HG02763 (cell line): ENCODE measurements around the gene FGD4.
"Not testable (repeated sequence)": the region's sequence is repeated elsewhere in the genome, so short reads cannot be mapped to it uniquely, and the experiment has no call there.

Source experiments
- ATAC-seq: cut with Tn5 transposase; IDR thresholded peaks from one replicate; pipeline ENCODE4 v1.9.1; 2021; ENCODE audit warnings: mild to moderate bottlenecking, moderate library complexity; ENCODE audit not compliant: unreplicated experiment

Gene FGD4

DNA sequence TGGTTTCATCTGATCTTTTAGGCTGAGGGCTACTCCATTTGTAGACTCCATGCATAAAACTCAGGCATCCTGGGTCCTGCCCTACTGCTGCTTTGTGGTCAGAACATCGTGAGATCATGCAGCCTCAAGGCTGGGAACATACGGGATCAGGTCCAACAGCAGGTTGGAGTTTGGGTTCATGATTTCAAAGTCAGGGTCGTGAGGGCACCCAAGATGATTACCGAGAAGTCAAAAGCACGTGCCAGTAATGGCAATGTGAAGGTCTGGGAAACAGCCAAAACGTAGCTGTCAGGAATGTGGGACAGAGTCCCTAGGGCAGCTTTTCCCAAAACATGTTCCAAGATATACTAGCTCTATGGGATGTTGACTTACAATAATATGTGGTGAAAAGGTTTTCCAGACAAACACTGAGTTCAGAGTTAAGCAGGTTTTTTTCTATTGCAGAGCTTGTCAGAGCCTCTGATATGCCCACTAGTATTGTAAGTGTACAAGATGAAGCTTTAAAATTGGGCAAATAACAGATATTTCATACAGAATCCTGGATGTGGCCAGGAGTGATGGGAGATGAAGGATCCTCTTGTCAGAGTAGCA is 149.4 kb downstream of the FGD4 start:
- ATAC-seq: no peak

DNA sequence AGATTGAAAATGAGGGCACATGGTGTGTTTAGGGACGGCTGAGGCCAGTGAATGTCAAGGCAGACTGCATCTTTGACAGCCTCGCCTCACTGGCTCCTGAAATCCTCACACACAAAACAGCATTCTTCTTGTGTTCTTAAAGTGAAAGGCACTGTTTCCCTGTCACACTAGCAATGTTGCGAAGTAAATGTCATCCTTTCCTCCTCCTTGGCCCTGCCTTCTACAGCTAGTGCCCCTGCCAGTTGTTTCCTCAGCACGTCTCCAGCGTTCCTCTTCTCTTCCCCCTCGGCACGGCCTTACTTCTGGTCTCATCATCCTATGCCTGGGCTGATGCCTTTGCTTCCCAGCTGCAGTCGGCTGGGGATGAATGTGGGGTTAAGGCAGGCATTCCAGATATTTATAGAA is 150.3 kb downstream of the FGD4 start:
- ATAC-seq: no peak

DNA sequence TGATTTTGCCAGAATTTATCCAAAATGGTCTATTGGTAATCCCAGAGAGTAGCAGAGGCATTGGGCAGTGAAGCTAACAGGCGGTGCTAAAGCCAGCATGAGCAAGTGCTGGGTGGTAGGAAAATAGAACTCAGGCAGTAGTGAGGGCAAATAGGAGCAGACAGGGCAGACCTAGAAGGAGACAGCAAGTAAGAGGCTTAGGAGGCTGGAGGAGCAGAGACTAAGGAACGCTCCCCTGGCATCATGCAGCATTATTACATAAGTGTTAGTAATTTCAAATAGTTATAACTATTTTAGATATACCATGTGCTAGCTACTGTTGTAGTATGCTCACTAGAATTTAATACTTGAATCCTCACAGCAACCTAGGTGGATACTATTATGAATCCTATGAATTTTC is 151.7 kb downstream of the FGD4 start:
- no peak for ATAC-seq

DNA sequence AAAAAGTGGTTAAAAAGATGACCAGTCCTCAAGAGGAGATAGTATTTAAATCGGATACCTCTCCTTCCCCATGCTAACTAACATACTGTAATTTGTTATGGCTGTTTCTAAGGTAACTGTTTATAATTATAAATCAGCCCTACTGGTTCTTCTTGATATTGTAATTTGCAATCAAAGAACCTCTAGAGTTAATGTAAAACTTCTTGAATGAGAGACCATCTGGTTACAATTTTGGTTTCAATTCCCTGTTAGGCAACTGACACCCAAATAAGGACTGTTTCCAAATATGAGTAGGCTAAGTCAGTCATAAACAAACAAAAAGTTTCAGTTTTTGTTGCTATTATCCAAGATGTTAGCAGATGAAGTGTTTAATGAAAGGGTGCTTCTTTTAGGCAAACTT is 159.5 kb downstream of the FGD4 start:
- peak; percentile 99 for ATAC-seq

DNA sequence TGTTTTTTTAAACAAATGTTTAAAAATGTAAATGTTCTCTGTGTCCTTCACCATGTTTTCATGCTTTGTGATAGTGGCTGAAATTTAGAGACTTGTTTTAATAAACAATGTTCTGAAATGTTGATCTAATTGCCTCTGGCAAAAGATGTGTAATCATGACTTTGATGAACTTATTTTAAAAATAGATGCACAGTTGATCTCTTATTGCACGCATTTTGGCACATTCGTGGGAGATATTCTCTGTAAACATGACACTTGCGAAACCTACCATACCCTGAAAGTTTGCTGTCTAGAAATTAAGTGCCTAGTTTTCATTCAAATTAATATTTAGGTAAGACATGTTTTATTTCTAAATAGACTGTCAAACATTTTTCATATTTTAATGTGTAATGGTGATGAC is 160.1 kb downstream of the FGD4 start:
- no peak for ATAC-seq

DNA sequence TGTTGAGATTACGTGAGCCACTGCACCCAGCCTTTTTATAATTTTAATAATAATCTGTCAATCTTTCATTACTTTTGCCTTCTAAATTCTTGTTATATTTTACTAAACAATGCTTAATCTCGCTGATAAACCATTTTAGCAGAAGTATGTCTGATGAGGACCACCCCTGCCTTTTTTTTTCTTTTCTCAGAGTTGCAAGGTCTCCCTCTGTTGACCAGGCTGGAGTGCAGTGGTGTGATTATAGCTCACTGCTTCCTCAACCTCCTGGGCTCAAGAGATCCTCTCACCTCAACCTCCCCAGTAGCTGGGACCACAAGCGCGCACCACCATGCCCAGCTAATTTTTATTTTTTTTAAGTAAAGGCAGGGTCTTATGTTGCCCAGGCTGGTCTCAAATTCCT is 161.2 kb downstream of the FGD4 start:
- ATAC-seq: no peak

DNA sequence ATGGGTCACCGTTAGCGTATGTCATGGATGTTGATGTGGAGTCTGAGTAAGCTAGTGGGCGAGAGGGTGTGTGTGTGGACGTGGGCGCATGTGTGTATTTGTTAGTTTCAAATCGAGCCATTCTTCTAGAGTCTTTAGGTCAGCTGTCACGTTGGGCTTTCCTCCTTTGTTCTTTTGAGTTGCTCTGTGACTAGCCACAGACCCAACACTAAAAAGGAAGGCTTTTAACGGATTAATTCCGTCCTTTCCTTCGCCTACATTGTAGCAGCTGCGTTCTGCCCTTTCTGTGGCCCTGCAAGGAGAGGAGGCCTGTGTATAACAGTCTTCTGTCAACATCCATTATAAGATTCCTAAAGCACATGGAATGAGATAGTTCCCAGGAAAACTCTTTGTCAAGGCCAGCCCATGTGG is 162.6 kb downstream of the FGD4 start:
- no peak for ATAC-seq

DNA sequence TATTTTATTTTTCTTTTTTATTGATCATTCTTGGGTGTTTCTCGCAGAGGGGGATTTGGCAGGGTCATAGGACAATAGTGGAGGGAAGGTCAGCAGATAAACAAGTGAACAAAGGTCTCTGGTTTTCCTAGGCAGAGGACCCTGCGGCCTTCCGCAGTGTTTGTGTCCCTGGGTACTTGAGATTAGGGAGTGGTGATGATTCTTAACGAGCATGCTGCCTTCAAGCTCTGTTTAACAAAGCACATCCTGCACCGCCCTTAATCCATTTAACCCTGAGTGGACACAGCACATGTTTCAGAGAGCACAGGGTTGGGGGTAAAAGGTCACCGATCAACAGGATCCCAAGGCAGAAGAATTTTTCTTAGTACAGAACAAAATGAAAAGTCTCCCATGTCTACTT is 163.1 kb downstream of the FGD4 start:
- not testable (repeated sequence) for ATAC-seq

DNA sequence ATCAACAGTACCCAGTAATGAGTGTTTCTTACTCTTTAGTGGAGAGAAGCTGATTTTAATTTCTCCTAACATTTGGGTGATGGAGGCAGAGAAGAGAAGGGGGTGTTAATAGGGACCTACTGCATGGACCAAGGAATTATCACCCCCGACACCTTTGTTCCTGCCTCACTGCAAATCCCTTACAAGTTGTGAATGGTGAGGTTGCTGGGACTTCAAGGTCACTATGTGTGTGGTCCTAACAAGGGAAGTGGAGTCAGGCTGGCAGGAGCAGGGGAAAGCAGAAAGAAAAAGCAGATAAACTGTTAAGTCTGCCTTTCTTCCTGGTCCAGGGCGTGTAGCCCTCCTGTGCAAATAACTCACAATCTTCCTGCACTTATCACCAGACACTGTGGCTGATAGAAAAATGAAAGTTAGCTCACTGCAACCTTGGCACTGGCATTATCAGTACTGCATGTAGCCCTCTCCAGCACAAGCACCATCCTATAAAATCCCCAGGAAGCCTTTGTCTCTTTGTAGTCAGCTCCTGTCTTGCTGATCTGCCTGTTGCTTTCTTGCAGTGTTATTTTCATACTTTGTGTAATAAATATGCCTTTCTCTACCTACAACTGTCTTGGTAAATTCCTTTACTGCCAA is 167.4 kb downstream of the FGD4 start:
- ATAC-seq: no peak

DNA sequence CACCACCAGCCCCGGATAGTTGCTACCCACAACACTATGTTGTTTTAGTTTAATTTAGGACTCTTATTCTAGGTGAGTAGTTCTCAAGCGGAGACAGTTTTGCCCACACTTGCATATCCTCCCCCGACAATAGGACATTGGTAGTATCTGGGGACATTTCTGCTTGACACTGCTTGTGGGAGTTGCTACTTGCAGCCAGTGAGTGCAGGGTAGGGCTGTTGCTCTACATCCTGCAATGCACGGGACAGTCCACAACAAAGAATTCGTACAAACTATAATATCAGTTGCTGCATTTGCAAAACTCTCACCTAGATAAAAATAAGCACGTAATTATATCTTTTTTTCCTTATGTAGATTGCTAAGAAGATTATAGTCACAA is 167.9 kb downstream of the FGD4 start:
- ATAC-seq: no peak

DNA sequence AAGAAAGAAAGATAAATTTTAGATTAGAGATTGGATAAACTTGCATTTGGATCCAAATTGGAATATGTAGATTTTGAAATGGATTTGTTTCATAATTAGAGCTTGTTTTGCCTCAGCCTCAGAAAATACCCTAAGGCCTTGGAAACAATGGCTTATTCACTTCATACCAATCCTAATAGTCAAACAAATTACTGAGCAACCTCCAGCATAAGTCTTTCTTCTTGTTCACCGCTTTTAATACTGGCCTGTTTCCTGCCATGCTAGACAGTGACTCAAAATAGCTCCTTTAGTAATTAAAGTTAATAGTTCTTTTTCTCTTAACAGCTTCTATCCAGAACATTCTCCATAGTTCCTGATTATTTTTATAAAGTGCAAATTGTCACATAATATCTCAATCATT is 168.9 kb downstream of the FGD4 start:
- no peak for ATAC-seq

DNA sequence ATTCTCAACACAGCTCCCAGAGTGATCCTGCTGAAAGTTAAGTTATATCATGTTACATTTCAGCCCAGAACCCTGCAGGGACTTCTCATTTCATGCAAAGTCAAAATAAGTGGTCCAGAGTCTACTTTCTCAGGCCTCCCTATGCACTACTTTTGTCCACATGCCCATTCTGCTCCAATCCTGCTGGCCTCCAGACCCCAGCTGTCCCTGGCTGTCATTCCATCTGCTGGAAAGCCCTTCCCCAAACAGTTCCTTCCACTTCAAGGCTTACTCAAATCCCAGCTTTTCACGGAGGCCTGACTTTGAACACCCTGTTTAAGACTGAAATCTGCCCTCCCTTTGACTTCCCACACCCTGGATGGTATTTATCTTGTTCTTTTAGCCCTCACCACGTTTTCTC is 169.9 kb downstream of the FGD4 start:
- ATAC-seq: no peak

DNA sequence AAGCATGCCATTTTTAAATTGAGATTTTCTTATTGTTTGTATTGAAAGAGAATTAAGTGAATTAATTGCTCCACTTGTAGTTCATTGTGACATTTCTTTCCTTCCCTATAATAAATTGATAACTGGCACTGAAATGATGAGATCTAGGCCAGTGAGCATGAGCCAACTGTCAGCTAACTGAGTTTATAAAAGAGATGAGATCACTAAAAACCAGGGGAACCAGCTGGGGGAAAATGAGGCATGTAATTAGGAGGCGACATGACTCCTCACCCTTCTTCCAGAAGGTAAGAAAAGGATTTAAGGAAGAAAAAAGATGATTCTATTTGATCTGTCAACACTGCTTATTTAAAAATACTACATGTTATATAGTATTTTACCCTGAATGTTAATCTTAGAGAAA is 175.2 kb downstream of the FGD4 start:
- ATAC-seq: no peak

DNA sequence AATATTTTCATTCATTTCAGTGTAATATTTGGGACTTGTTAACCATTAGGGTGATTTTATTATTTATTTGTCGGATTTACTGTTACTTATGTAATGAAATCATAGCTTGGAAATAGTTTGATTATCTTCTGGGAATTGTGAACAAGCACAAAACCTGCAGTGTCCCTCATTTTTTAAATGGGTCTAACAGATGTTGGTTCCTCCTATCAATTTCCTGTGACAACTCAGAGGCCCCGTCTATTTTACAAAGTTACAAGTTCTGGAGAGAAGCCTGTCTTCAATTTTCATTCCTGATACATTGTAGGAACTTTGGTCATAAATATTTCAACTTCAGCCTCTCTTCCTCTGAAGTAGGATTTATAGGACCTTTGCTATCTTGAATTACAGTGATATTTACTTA is 178.0 kb downstream of the FGD4 start:
- ATAC-seq: no peak

DNA sequence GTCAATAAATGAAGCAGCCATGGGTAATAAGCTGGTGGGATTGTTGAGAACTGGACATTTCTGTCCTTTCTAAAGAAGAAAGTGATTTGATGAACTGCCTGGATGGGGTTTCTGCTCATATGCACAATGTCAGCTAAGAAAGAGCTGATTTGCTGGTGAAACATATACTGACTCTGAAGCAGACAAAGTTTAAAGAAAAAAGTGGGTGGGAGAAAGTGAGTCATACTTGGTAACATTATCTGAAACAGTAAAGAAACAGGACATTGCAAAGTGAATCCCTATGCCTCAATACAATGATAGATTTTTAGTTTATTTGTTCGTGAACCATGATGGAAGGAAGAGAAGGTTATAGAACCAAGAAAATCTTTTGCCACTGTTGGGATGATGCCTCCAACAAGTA is 184.2 kb downstream of the FGD4 start:
- ATAC-seq: no peak

DNA sequence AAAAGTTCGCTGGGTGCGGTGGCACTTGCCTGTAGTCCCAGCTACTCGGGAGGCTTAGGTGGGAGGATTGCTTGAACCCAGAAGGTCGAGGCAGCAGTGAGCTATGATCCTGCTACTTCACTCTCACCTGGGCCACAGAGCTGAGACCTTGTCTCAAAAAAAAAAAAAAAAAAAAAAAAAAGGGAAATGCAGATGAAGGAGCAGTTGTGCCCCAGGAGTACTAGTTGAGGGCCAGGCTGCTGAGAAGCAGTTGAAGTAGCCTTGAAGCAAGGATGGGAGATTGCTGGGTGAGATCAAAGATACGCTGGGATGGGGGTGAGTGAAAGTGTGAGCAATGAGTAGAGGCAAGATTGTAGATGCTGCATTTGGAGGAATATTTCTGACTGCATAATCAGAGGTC is 186.3 kb downstream of the FGD4 start:
- ATAC-seq: no peak

DNA sequence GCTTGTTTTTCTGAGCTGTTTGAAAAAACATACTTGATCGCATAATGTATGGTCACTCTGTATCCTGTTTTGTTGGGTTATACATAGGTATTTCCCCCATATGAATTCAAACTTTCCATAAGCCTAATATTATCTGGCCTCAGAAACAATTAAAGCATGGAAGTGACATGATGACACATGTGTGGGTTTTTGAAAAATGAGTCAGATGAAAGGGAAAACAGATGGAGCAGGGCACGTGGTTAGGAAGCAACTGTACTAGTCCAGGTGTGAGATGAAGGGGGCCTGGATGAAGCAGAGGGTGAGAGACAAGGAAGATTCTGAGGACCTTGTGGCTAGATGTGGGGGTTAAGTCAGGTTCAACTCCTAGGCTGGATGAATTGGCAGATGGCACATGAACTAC is 187.0 kb downstream of the FGD4 start:
- ATAC-seq: no peak

DNA sequence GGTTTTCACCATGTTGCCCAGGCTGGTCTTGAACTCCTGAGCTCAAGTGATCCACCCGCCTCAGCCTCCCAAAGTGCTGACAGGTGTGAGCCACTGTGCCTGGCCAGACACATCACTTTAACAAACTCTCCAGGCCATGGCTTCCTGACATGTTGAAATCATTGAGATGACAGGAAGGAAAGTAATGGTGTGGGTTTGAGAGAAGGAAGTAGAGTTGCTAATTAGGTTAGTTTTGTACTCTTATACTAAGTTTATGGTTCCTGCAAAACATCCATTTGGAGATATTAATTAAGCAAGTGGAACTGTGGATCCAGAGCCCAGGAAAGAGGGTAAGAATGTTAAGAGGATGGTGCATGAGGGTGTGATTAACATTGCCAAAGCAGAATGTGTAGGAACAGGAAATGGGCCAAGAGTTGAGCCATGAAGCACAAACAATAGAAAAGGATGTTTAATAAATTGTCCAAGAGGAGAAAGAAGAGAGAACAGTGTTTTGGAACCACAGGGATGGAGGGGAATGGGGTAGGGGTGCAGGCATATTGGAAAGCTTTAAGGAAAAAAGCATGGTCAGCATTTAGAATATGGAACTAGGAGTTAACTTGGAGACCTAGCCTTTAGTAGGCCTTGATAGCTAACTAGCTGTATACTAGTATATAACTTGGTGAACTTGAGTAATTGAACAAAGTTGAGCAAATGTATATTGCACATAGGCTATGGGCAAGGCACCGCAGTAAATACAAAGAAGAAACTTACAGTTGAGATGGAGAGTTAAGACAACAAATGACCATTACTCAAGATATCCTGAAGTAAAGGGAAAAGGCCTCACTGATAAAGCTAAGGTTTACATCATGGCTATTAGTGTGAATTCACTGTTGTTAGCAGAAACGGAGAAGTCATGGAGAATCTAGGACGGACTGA is 188.5 kb downstream of the FGD4 start:
- ATAC-seq: no peak

DNA sequence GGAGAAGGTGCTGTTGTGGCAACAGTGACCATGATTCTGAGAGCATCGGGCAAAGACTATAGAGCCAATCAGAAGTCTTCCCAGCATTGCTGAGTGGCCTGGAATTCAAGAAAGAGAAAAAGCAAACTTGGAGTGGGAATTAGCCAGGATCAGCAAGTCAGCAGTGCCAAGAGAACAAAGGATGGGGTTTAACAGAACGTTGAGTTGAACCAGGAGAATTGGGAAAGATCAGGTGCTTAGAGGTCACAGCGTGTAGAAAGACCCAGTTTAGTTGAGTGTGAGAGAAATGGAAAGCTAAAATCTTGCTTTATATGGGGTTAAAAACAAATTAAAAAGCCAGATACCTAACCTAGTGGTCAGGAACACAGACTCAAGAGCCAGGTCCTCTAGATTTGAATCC is 189.2 kb downstream of the FGD4 start:
- ATAC-seq: no peak

DNA sequence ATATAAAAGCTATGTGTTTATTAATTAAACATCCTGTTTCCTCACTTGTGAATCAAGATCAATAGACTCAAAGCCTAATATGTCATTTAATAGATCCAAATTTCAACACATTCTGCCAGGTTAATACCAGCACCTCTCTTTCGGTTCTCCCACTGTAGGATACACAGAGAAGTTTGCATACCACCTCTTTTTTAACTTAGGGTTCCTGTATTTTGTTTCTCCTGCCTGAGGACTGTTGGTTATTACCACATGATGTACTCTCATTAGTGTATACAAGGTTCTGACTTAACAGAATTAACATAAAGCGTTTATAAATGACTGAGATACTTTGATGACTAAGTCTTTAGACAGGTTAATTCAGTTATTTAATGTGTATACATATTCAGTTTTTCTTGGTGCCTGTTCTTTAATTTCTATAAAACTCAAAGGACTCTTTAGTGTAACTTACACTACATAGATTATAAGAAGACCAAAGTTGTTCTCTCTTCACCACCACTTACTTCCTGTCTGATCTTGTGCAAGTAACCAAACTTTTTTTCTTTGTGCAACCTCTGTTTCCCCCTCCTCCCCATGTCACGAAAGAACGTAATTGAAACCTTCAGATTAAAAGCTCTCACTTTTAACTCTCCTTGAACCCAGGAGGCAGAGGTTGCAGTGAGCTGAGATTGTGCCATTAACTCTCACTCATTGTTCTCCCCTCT is 190.0 kb downstream of the FGD4 start:
- ATAC-seq: no peak

DNA sequence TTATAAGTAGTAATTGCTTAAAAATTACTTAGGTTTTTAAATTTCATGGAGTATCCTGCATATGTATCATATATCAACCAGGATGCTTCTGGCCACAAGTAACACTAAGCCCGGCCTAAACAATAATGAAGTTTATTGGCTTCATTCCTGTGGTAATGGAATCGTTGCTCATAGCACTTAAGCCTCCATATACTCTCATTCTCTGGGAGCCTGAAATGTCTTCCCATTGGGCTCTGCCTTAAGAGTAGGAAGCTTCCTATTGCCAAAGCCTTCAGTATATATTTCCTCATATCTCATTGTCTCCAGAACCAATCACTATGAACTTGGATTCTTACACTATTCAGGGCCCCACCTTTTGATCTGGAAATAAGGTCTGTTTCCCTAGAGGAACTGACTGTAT is 195.9 kb downstream of the FGD4 start:
- ATAC-seq: no peak

DNA sequence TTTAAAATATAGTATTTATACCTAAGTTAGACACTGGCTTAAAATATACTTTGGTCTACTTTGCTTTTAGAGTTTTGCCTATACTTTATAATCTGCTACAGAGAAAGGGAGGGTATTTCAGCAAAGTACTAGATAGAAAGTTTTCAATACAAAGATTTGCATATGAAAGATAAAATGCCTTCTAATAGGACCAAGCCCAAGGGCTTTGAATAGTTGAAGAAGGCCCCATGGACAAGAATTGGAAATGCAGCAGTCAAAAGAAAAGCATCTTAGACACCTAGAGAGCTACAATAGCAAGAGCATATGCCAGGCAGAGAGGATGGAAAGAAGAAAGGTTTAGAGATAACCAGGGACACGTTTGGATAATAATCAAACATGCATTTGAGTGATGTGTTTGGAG is 196.7 kb downstream of the FGD4 start:
- no peak for ATAC-seq
